IPS-20b (cell line): ENCODE data around the gene EHD3.

Source experiments
- H3K27ac ChIP-seq: one replicate; pipeline ENCODE4 v1.5.1; 2013; ENCODE audit warnings: low read length
- H3K27me3 ChIP-seq: 2 replicates; pipeline ENCODE4 v1.6.1; 2013; ENCODE audit warnings: mild to moderate bottlenecking, low read length, inconsistent platforms; ENCODE audit not compliant: insufficient read depth
- H3K36me3 ChIP-seq: 2 replicates; pipeline ENCODE4 v1.6.1; 2013; ENCODE audit warnings: low read depth, mild to moderate bottlenecking, inconsistent platforms, low read length, moderate library complexity; ENCODE audit not compliant: insufficient read depth
- H3K4me1 ChIP-seq: 2 replicates; pipeline ENCODE4 v1.6.1; 2013; ENCODE audit warnings: mild to moderate bottlenecking, control low read depth, inconsistent platforms, low read length, moderate library complexity; ENCODE audit not compliant: insufficient read depth
- H3K4me3 ChIP-seq: 2 replicates; pipeline ENCODE4 v1.5.1; 2013; ENCODE audit warnings: mild to moderate bottlenecking, low read length, inconsistent platforms
- H3K9ac ChIP-seq: 2 replicates; pipeline ENCODE4 v1.6.1; 2013; ENCODE audit warnings: low read depth, mild to moderate bottlenecking, inconsistent platforms, low read length, moderate library complexity
- H3K9me3 ChIP-seq: 2 replicates; pipeline ENCODE4 v1.6.1; 2013; ENCODE audit warnings: mild to moderate bottlenecking, low read depth, low read length, inconsistent platforms; ENCODE audit not compliant: insufficient read depth

Gene EHD3

GRCh38 chr2:31199206-31199605 is 34.7 kb upstream of the EHD3 start:
- no peak overlapping the region for H3K9ac ChIP-seq
- no peaks in the 10 kb centered on the region for H3K27me3 ChIP-seq
- no peaks in the 10 kb centered on the region for H3K4me1 ChIP-seq
- no peak overlapping the region for H3K4me3 ChIP-seq
- no peak overlapping the region for H3K27ac ChIP-seq
- no peaks in the 10 kb centered on the region for H3K36me3 ChIP-seq
- H3K9me3 ChIP-seq, result no peaks in the 10 kb centered on the region

- Histone ChIP-seq H3K9me3 (no peaks in the 10 kb centered on the region), H3K27me3 (no peaks in the 10 kb centered on the region), H3K4me1 (no peaks in the 10 kb centered on the region), H3K27ac (no peak overlapping the region), H3K9ac (no peak overlapping the region), H3K4me3 (no peak overlapping the region), H3K36me3 (no peaks in the 10 kb centered on the region)
These were observed 33.0 kb upstream of the EHD3 start for GRCh38 chr2:31200972-31201371.

- H3K27me3 ChIP-seq, result no peaks in the 10 kb centered on the region
- H3K4me3 ChIP-seq, result no peak overlapping the region
- no peak overlapping the region for H3K27ac ChIP-seq
- H3K4me1 ChIP-seq, result no peaks in the 10 kb centered on the region
- no peak overlapping the region for H3K9ac ChIP-seq
- H3K36me3 ChIP-seq, result no peaks in the 10 kb centered on the region
- no peaks in the 10 kb centered on the region for H3K9me3 ChIP-seq
These were observed 31.9 kb upstream of the EHD3 start for GRCh38 chr2:31202041-31202440.

- H3K27ac ChIP-seq, result no peak overlapping the region
- no peak overlapping the region for H3K4me3 ChIP-seq
- no peaks in the 10 kb centered on the region; the same call in 1 of the 2 replicates for H3K4me1 ChIP-seq
- H3K9ac ChIP-seq, result no peak overlapping the region
- no peaks in the 10 kb centered on the region for H3K9me3 ChIP-seq
- no peaks in the 10 kb centered on the region for H3K27me3 ChIP-seq
- no peaks in the 10 kb centered on the region for H3K36me3 ChIP-seq
These were observed 31.1 kb upstream of the EHD3 start for GRCh38 chr2:31202833-31203232.

GRCh38 chr2:31203916-31204315 is 30.0 kb upstream of the EHD3 start:
- Histone ChIP-seq H3K27ac (no peak overlapping the region), H3K4me3 (no peak overlapping the region), H3K9me3 (no peaks in the 10 kb centered on the region), H3K36me3 (no peaks in the 10 kb centered on the region), H3K4me1 (no peaks in the 10 kb centered on the region; the same call in 1 of the 2 replicates), H3K9ac (no peak overlapping the region), H3K27me3 (no peaks in the 10 kb centered on the region)

- Histone ChIP-seq H3K27me3 (no peaks in the 10 kb centered on the region), H3K4me1 (no peaks in the 10 kb centered on the region; the same call in 1 of the 2 replicates), H3K36me3 (no peaks in the 10 kb centered on the region), H3K27ac (no peak overlapping the region), H3K9me3 (no peaks in the 10 kb centered on the region), H3K9ac (no peak overlapping the region), H3K4me3 (no peak overlapping the region)
These were observed 29.2 kb upstream of the EHD3 start for GRCh38 chr2:31204783-31205182.

GRCh38 chr2:31205186-31205585 is 28.8 kb upstream of the EHD3 start:
- no peaks in the 10 kb centered on the region for H3K9me3 ChIP-seq
- no peaks in the 10 kb centered on the region for H3K36me3 ChIP-seq
- no peak overlapping the region for H3K27ac ChIP-seq
- H3K9ac ChIP-seq, result no peak overlapping the region
- no peaks in the 10 kb centered on the region for H3K27me3 ChIP-seq
- no peak overlapping the region for H3K4me3 ChIP-seq
- H3K4me1 ChIP-seq, result no peaks in the 10 kb centered on the region; the same call in 1 of the 2 replicates

- H3K27me3 ChIP-seq, result no peaks in the 10 kb centered on the region
- H3K4me1 ChIP-seq, result no peaks in the 10 kb centered on the region; the same call in 1 of the 2 replicates
- H3K4me3 ChIP-seq, result no peak overlapping the region
- no peaks in the 10 kb centered on the region for H3K9me3 ChIP-seq
- no peak overlapping the region for H3K27ac ChIP-seq
- H3K9ac ChIP-seq, result no peak overlapping the region
- no peaks in the 10 kb centered on the region for H3K36me3 ChIP-seq
These were observed 28.3 kb upstream of the EHD3 start for GRCh38 chr2:31205613-31206012.

DNA sequence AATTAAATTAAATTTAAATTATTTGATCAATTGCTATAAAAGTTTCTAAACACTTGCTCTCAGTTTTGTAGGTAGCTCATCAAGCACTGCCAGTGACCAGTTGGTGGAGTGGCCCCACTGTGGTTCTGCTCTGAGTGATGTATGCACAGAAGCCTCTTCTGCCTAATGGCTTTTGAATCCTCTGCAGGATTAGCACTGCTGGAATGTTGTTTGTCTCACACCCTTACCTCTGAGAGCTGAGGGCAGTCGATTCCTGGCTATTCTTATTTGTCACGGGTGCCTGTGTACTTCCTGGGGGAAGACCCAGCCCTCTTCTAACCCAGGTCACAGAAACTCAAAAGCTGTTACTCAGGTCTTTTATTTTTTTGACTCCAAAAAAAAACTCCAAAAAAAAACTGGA is 26.2 kb upstream of the EHD3 start:
- no peaks in the 10 kb centered on the region; the same call in 1 of the 2 replicates for H3K4me1 ChIP-seq
- no peaks in the 10 kb centered on the region for H3K9me3 ChIP-seq
- no peaks in the 10 kb centered on the region for H3K27me3 ChIP-seq
- no peaks in the 10 kb centered on the region for H3K36me3 ChIP-seq
- H3K9ac ChIP-seq, result peak overlapping the region; percentile 37; the same call in 1 of the 2 replicates
- no peak overlapping the region for H3K27ac ChIP-seq
- no peak overlapping the region for H3K4me3 ChIP-seq

DNA sequence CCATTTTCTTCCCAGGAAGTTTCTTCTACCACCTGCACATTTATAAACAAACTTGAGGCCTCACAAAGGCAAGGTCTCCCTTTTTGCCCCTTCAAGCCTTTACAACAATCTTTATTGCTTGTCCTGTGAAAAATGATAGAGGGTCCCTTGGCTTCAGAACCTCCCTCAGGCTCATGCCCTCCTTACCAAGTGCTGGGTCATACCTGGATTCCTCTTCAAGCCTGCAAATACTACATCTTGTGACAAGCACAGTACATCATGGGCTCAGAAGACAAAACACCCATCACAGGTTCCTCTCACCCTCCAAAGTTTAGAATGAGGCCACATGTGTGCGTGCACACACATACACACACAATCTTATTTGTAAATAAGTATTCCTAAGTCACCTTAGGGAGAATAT is 25.7 kb upstream of the EHD3 start:
- no peaks in the 10 kb centered on the region for H3K36me3 ChIP-seq
- H3K9ac ChIP-seq, result peak overlapping the region; percentile 37; the same call in 1 of the 2 replicates
- no peak overlapping the region for H3K27ac ChIP-seq
- H3K9me3 ChIP-seq, result no peaks in the 10 kb centered on the region
- H3K27me3 ChIP-seq, result no peaks in the 10 kb centered on the region
- no peaks in the 10 kb centered on the region; the same call in 1 of the 2 replicates for H3K4me1 ChIP-seq
- no peak overlapping the region for H3K4me3 ChIP-seq

DNA sequence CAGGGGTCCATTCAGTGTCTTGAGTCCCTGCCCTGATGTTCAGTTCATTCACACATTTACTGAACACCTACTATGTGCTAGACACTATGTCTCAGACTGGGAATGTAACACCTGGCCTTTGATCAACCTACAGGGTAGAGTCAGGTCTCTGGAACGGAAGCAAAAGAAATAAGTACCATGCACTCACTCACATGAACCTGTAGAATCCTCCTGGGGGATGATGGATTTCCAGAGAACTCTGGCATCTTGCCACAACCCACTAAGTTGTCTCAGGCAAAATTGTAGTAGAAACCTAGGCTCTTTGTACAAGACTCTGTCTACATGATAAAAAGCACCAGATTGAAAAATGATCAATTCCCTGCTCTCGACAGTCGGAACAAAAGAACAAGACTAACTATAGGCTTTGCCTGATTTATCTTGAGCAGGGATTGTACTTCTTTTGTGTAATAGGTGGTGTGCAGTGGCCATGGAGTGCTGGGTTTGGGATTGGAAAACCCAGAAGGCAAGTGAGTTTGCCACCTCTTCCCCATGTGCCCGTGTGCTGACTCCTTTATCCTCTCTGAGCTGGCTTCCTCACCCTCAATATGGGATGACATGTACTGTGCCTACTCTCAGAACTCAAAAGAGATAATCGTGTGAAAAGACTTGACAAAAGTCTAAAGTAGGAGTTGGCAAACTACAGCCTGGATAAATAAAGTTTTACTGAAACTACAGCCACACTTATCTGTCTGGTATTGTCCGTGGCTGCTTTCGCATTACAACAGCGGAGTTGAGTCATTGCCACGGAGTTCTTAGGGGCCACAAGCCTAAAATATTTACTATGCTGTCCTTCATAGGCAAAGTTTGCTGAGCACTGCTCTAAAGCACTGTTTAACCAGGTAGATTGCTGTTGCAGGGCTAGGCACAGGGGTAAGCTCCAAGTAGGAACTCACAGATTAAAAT is 21.0 kb upstream of the EHD3 start:
- Histone ChIP-seq H3K36me3 (no peaks in the 10 kb centered on the region), H3K4me3 (no peak overlapping the region), H3K27me3 (no peaks in the 10 kb centered on the region), H3K9ac (no peak overlapping the region), H3K27ac (no peak overlapping the region), H3K4me1 (no peaks in the 10 kb centered on the region; the same call in 1 of the 2 replicates), H3K9me3 (no peaks in the 10 kb centered on the region)
